GM21390 (cell line): ENCODE results near the gene NBEAL2.
"Not testable (repeated sequence)": the region's sequence is repeated elsewhere in the genome, so short reads cannot be mapped to it uniquely, and the experiment has no call there.

ENCODE experiments used
- ATAC-seq: cut with Tn5 transposase; IDR thresholded peaks from one replicate; pipeline ENCODE4 v1.9.1; 2021; ENCODE audit not compliant: unreplicated experiment

NBEAL2 gene

GRCh38 chr3:47034868-47035489 is 55.5 kb downstream of the NBEAL2 start:
- no peak for ATAC-seq

- ATAC-seq, result no peak
Measured at GRCh38 chr3:47035645-47036044, 56.2 kb downstream of the NBEAL2 start.

DNA sequence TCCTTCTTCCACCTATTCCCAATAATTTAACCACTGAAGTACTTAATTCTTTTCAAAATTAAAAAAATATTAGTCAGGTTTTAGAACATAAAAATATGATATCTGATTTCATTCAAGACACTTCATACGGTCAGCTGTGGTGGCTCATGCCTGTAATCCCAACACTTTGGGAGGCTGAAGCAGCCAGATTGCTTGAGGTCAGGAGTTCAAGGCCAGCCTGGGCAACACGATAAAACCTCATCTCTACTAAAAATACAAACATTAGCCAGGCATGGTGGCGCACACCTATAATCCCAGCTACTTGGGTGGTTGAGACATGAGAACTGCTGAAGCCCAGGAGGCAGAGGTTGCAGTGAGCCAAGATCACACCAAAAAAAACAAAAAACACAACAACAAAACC is 56.7 kb downstream of the NBEAL2 start:
- no peak for ATAC-seq

DNA sequence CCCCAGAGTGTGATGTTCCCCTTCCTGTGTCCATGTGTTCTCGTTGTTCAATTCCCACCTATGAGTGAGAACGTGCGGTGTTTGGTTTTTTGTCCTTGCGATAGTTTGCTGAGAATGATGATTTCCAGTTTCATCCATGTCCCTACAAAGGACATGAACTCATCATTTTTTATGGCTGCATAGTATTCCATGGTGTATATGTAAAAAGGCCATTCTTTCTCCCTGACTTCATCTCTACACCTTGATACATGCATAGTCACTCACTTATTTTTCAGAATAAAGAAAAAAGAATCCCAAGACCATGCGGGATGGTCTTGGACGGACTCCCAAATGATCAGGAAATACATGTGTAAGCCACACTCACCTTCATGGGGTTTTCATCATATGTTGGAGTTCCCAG is 57.8 kb downstream of the NBEAL2 start:
- ATAC-seq, result not testable (repeated sequence)

DNA sequence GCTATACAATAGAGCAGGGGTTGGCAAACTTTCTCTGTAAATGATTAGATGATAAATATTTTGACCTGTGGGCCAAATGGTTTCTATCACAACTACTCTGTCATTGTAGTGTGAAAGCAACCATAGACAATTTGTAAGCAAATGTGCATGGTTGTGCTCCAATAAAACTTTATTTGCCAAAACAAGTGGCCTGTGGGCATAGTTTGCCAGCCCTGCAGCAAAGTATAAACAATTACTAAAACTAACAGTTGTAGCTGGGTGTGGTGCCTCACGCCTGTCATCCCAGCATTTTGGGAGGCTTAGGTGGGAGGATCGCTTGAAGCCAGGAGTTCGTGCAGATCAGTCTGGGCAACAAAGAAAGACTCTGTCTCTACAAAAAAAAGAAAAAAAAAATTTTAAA is 61.6 kb downstream of the NBEAL2 start:
- no peak for ATAC-seq

GRCh38 chr3:47042231-47042791 is 62.8 kb downstream of the NBEAL2 start:
- ATAC-seq, result no peak

DNA sequence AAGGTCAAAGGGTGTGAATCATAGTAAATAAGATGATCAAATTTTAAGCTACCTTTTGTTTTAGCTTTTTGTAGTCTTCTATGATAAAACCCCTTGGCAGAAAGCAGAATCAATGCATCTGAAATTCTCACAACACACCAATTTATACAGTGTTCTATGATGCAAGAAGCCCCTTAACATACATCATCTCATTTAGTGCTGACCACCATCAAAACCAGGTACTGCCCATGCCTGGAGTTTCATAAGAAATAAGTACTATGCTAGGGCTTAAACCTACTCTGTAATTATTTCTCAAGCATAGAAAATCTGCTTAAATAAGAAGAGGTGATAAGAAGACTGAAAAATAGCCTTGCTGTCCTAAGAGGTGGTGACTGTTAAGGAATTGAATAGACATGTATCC is 67.6 kb downstream of the NBEAL2 start:
- no peak for ATAC-seq

DNA sequence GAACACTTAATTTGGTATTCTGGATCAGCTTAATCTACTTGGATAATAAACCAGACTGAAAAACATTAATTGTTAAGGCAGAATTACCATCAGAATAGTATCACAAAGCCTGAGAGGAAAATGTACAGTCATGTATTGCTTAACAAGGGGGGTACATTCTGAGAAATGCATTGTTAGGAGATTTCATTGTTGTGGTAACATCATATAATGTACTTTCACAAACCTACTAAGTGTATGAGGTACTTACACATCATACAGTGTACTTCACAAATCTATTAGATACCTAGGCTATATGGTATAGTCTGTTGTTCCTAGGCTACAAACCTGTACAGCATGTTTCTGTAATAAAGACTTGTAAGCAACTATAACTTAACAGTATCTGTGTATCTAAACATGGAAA is 68.2 kb downstream of the NBEAL2 start:
- ATAC-seq, result no peak

GRCh38 chr3:47054412-47054811 is 74.9 kb downstream of the NBEAL2 start:
- no peak for ATAC-seq

- no peak for ATAC-seq
Measured at GRCh38 chr3:47056705-47057104, 77.2 kb downstream of the NBEAL2 start.

GRCh38 chr3:47057212-47057671 is 77.8 kb downstream of the NBEAL2 start:
- no peak for ATAC-seq
